ENCODE measurements around the gene KDM4C.

GRCh38 chr9:7171396-7172153 is 413.8 kb downstream of the KDM4C start:
- TF ChIP-seq, protein P1, sequence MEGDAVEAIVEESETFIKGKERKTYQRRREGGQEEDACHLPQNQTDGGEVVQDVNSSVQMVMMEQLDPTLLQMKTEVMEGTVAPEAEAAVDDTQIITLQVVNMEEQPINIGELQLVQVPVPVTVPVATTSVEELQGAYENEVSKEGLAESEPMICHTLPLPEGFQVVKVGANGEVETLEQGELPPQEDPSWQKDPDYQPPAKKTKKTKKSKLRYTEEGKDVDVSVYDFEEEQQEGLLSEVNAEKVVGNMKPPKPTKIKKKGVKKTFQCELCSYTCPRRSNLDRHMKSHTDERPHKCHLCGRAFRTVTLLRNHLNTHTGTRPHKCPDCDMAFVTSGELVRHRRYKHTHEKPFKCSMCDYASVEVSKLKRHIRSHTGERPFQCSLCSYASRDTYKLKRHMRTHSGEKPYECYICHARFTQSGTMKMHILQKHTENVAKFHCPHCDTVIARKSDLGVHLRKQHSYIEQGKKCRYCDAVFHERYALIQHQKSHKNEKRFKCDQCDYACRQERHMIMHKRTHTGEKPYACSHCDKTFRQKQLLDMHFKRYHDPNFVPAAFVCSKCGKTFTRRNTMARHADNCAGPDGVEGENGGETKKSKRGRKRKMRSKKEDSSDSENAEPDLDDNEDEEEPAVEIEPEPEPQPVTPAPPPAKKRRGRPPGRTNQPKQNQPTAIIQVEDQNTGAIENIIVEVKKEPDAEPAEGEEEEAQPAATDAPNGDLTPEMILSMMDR (IDR thresholded peaks at IDR 0.05), result no peak
- no peak for TF ChIP-seq POLR2A (IDR thresholded peaks at IDR 0.05)

Measured in thyroid gland (tissue), 4 donors.